Measurements from ENCODE around the gene CLEC16A.

DNA sequence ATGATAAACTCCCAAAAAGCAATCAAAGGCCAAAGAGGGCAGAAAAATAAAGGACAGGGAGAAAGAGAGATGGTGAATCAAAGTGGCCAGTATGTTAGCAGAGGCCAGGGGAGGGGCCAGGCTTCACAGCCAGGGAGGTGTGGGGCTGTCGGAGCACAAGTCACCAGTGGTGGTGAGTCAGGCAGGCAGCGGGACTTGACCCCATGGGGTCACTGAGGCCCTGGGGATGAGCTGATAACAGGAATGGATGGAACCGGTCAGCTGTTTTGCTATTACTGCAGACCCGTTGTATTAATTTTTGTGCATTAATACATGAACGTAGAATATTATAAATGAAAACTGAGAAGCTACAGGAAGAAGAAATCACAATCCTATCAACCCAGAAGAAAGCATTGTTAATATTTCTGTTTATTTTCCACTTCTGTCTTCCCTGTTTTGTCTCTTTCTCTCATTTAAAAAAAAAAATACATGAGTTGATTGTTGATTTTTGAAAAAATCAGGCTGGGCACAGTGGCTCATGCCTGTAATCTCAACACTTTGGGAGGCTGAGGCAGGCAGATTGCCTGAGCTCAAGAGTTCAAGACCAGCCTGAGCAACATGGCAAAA, 204.8 kb downstream of the CLEC16A start:
- TF ChIP-seq, protein P1, sequence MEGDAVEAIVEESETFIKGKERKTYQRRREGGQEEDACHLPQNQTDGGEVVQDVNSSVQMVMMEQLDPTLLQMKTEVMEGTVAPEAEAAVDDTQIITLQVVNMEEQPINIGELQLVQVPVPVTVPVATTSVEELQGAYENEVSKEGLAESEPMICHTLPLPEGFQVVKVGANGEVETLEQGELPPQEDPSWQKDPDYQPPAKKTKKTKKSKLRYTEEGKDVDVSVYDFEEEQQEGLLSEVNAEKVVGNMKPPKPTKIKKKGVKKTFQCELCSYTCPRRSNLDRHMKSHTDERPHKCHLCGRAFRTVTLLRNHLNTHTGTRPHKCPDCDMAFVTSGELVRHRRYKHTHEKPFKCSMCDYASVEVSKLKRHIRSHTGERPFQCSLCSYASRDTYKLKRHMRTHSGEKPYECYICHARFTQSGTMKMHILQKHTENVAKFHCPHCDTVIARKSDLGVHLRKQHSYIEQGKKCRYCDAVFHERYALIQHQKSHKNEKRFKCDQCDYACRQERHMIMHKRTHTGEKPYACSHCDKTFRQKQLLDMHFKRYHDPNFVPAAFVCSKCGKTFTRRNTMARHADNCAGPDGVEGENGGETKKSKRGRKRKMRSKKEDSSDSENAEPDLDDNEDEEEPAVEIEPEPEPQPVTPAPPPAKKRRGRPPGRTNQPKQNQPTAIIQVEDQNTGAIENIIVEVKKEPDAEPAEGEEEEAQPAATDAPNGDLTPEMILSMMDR (IDR thresholded peaks at IDR 0.05; ENCODE audit: low read depth, low read length, poor library complexity, severe bottlenecking) = no peak
- no peak for TF ChIP-seq EZH2phosphoT487 (IDR thresholded peaks at IDR 0.05; ENCODE audit: borderline replicate concordance, low read length)
